HG02642 (cell line): ENCODE data around the gene CSTF3.
"Not testable (repeated sequence)": the region's sequence is repeated elsewhere in the genome, so short reads cannot be mapped to it uniquely, and the experiment has no call there.

Experiments used
- ATAC-seq: cut with Tn5 transposase; IDR thresholded peaks from one replicate; pipeline ENCODE4 v1.9.1; 2021; ENCODE audit warnings: mild to moderate bottlenecking; ENCODE audit not compliant: unreplicated experiment, poor library complexity

CSTF3 gene

GRCh38 chr11:33162831-33163230 lies 1.6 kb upstream of the CSTF3 start:
- ATAC-seq = no peak

GRCh38 chr11:33160587-33160986 lies 693 bp downstream of the CSTF3 start:
- no peak for ATAC-seq

- ATAC-seq = no peak
These were observed 1.1 kb downstream of the CSTF3 start for GRCh38 chr11:33160136-33160535.

GRCh38 chr11:33159378-33159867 lies 1.9 kb downstream of the CSTF3 start:
- not testable (repeated sequence) for ATAC-seq

- ATAC-seq = no peak
These were observed 2.5 kb downstream of the CSTF3 start for GRCh38 chr11:33158596-33159275.

- ATAC-seq = no peak
These were observed 3.9 kb downstream of the CSTF3 start for GRCh38 chr11:33157103-33158027.

GRCh38 chr11:33151399-33151798 lies 9.9 kb downstream of the CSTF3 start:
- no peak for ATAC-seq

GRCh38 chr11:33147559-33147958 lies 13.7 kb downstream of the CSTF3 start:
- ATAC-seq = no peak

GRCh38 chr11:33135768-33136443 lies 25.4 kb downstream of the CSTF3 start:
- no peak for ATAC-seq

GRCh38 chr11:33135216-33135615 lies 26.1 kb downstream of the CSTF3 start:
- no peak for ATAC-seq

GRCh38 chr11:33134276-33134675 lies 27.0 kb downstream of the CSTF3 start:
- ATAC-seq = no peak

- ATAC-seq = no peak
These were observed 27.5 kb downstream of the CSTF3 start for GRCh38 chr11:33133761-33134160.

GRCh38 chr11:33132510-33132909 lies 28.8 kb downstream of the CSTF3 start:
- no peak for ATAC-seq

- ATAC-seq = no peak
These were observed 32.5 kb downstream of the CSTF3 start for GRCh38 chr11:33128739-33129138.

- ATAC-seq = no peak
These were observed 35.7 kb downstream of the CSTF3 start for GRCh38 chr11:33125611-33126010.

- no peak for ATAC-seq
These were observed 36.3 kb downstream of the CSTF3 start for GRCh38 chr11:33125025-33125424.

GRCh38 chr11:33122696-33123095 lies 38.6 kb downstream of the CSTF3 start:
- not testable (repeated sequence) for ATAC-seq

GRCh38 chr11:33116535-33116934 lies 44.7 kb downstream of the CSTF3 start:
- ATAC-seq = no peak

GRCh38 chr11:33110083-33110482 lies 51.2 kb downstream of the CSTF3 start:
- ATAC-seq = no peak

GRCh38 chr11:33109294-33109895 lies 51.9 kb downstream of the CSTF3 start:
- no peak for ATAC-seq
